Mesothelial cell of epicardium (in vitro differentiated cells): ENCODE measurements around the gene TRIM74. TPM values are rescaled to one million over a fixed set of nuclear protein-coding genes. Genes with fewer than 3 reads are reported as not detected.
"Not testable (repeated sequence)": the region's sequence is repeated elsewhere in the genome, so short reads cannot be mapped to it uniquely, and the experiment has no call there.

Source experiments
- DNase-seq, 2 experiments: peaks; one replicate each; pipeline ENCODE4 v3.0.0; 2021; ENCODE audit warnings: low spot score in 2 of 2; ENCODE audit not compliant: unreplicated experiment in 2 of 2
- H3K27ac Mint-ChIP-seq: 2 replicates; pipeline ENCODE4 v1.8.0; 2021; ENCODE audit warnings: mixed read lengths
- H3K27me3 Mint-ChIP-seq: 2 replicates; pipeline ENCODE4 v1.8.0; 2021; ENCODE audit warnings: low read depth, mixed read lengths
- H3K36me3 Mint-ChIP-seq: 2 replicates; pipeline ENCODE4 v1.8.0; 2021; ENCODE audit warnings: mixed read lengths
- H3K4me1 Mint-ChIP-seq: 2 replicates; pipeline ENCODE4 v1.8.0; 2021; ENCODE audit warnings: mixed read lengths
- H3K4me3 Mint-ChIP-seq: 2 replicates; pipeline ENCODE4 v1.8.0; 2021; ENCODE audit warnings: mild to moderate bottlenecking, moderate library complexity, mixed read lengths
- H3K9me3 Mint-ChIP-seq: 2 replicates; pipeline ENCODE4 v1.8.0; 2021; ENCODE audit warnings: mixed read lengths
- CTCF ChIP-seq: fragments of 200-600 bp; sonication (generic); IDR thresholded peaks from one replicate; pipeline ENCODE4 v1.5.0; 2021; ENCODE audit warnings: antibody characterized with exemption; ENCODE audit not compliant: unreplicated experiment
- total RNA-seq: library from RNA; stranded (reverse); gene quantifications from 3 replicates; pipeline ENCODE4 v1.2.1, GENCODE V29; 2021

TRIM74 gene
- total RNA-seq, 1 donor from 2014 or later: 1.9 TPM

- Mint-ChIP-seq H3K27ac (peak overlapping the region; percentile 100), H3K36me3 (peaks cover 19% of the 10 kb centered on the region), H3K27me3 (no peaks in the 10 kb centered on the region), H3K4me3 (peak overlapping the region; percentile 99), H3K4me1 (peaks cover 28% of the 10 kb centered on the region), H3K9me3 (no peaks in the 10 kb centered on the region)
- DNase-seq: no peak
- no peak for TF ChIP-seq CTCF
Measured at GRCh38 chr7:72924386-72924732, 44.9 kb downstream of the TRIM74 start.

GRCh38 chr7:72919256-72919775, 50.0 kb downstream of the TRIM74 start:
- Mint-ChIP-seq H3K9me3 (no peaks in the 10 kb centered on the region), H3K36me3 (peaks cover 20% of the 10 kb centered on the region), H3K4me1 (peaks cover 15% of the 10 kb centered on the region), H3K4me3 (no peak overlapping the region), H3K27me3 (no peaks in the 10 kb centered on the region), H3K27ac (peak overlapping the region; percentile 66)
- DNase-seq: no peak
- TF ChIP-seq CTCF: no peak

GRCh38 chr7:72914756-72915525, 54.3 kb downstream of the TRIM74 start:
- not testable (repeated sequence) for H3K27ac Mint-ChIP-seq, H3K4me1 Mint-ChIP-seq, H3K4me3 Mint-ChIP-seq, H3K9me3 Mint-ChIP-seq, DNase-seq, H3K27me3 Mint-ChIP-seq
- H3K36me3 Mint-ChIP-seq: peaks cover 37% of the 10 kb centered on the region
- TF ChIP-seq CTCF: peak; percentile 66

- H3K27ac Mint-ChIP-seq, H3K4me1 Mint-ChIP-seq, H3K4me3 Mint-ChIP-seq, DNase-seq, H3K9me3 Mint-ChIP-seq, H3K27me3 Mint-ChIP-seq: not testable (repeated sequence)
- peaks cover 37% of the 10 kb centered on the region for H3K36me3 Mint-ChIP-seq
Measured at GRCh38 chr7:72913750-72914149, 55.5 kb downstream of the TRIM74 start.

- not testable (repeated sequence) for H3K9me3 Mint-ChIP-seq, H3K4me1 Mint-ChIP-seq, DNase-seq, H3K27me3 Mint-ChIP-seq, H3K27ac Mint-ChIP-seq, H3K4me3 Mint-ChIP-seq
- H3K36me3 Mint-ChIP-seq: peaks cover 46% of the 10 kb centered on the region
Measured at GRCh38 chr7:72911395-72911794, 57.9 kb downstream of the TRIM74 start.

Other genes starting within 250 kb of the TRIM74 start
- gene TYW1B, start 141.3 kb downstream of the TRIM74 start, total RNA-seq: 3.6 to 5.3 TPM (median 5.1 TPM) in 3 replicates
- gene POM121, start 44.4 kb downstream of the TRIM74 start, total RNA-seq: 66.8 to 68.5 TPM (median 66.8 TPM) in 3 replicates
- 0.11 TPM in 1 of 3 replicates, not detected in the others for gene SPDYE8, start 60.3 kb upstream of the TRIM74 start, total RNA-seq
- 0.11 to 0.18 TPM in 2 of 3 replicates, not detected in the other for gene SPDYE11, start 88.4 kb upstream of the TRIM74 start, total RNA-seq
- gene SPDYE9, start 116.6 kb upstream of the TRIM74 start, total RNA-seq: 0.11 to 0.18 TPM in 2 of 3 replicates, not detected in the other